Endothelial cell (in vitro differentiated cells): ENCODE results near the gene OSBPL3. TPM values are rescaled to one million over a fixed set of nuclear protein-coding genes. Genes with fewer than 3 reads are reported as not detected.

Source experiments
- DNase-seq: peaks from one replicate; pipeline ENCODE4 v3.0.0; 2021; ENCODE audit warnings: low spot score
- H3K27ac Mint-ChIP-seq: one replicate; pipeline ENCODE4 v1.8.0; 2021; ENCODE audit warnings: mixed read lengths, inconsistent platforms; ENCODE audit not compliant: unreplicated experiment
- H3K27me3 Mint-ChIP-seq: one replicate; pipeline ENCODE4 v1.8.0; 2021; ENCODE audit warnings: mild to moderate bottlenecking, moderate library complexity, mixed read lengths, inconsistent platforms; ENCODE audit not compliant: unreplicated experiment
- H3K36me3 Mint-ChIP-seq: one replicate; pipeline ENCODE4 v1.8.0; 2021; ENCODE audit warnings: mild to moderate bottlenecking, low read depth, mixed read lengths, inconsistent platforms; ENCODE audit not compliant: unreplicated experiment
- H3K4me1 Mint-ChIP-seq: one replicate; pipeline ENCODE4 v1.8.0; 2021; ENCODE audit warnings: mild to moderate bottlenecking, mixed read lengths, inconsistent platforms; ENCODE audit not compliant: unreplicated experiment
- H3K4me3 Mint-ChIP-seq: one replicate; pipeline ENCODE4 v1.8.0; 2021; ENCODE audit warnings: mild to moderate bottlenecking, mixed read lengths, inconsistent platforms; ENCODE audit not compliant: unreplicated experiment
- H3K9me3 Mint-ChIP-seq: one replicate; pipeline ENCODE4 v1.8.0; 2021; ENCODE audit warnings: mixed read lengths, inconsistent platforms; ENCODE audit not compliant: unreplicated experiment
- CTCF ChIP-seq: fragments of 200-600 bp; sonication (generic); IDR thresholded peaks from one replicate; pipeline ENCODE4 v1.5.0; 2021; ENCODE audit warnings: antibody characterized with exemption; ENCODE audit not compliant: unreplicated experiment
- total RNA-seq: library from RNA; stranded (reverse); fragmentation: NEBNext Ultra II Directional; extraction: Animal tissue kit (Norgen Biotek cat#: 25700); gene quantifications from one replicate; pipeline ENCODE4 v1.2.1, GENCODE V29; 2021; ENCODE audit not compliant: unreplicated experiment

Gene OSBPL3
- total RNA-seq, 1 donor from 2014 or later: 3.1 TPM

GRCh38 chr7:24903559-24903958, 76.4 kb downstream of the OSBPL3 start:
- no peak overlapping the region for H3K4me3 Mint-ChIP-seq
- TF ChIP-seq CTCF: no peak

GRCh38 chr7:24902931-24903330, 77.0 kb downstream of the OSBPL3 start:
- no peaks in the 10 kb centered on the region for H3K27me3 Mint-ChIP-seq

More at GRCh38 chr7:24903559-24903958, 76.4 kb downstream of the OSBPL3 start:
- no peak overlapping the region for H3K27ac Mint-ChIP-seq
- H3K36me3 Mint-ChIP-seq: no peaks in the 10 kb centered on the region
- no peak for DNase-seq
- H3K27me3 Mint-ChIP-seq: no peaks in the 10 kb centered on the region
- H3K4me1 Mint-ChIP-seq: no peaks in the 10 kb centered on the region
- H3K9me3 Mint-ChIP-seq: no peaks in the 10 kb centered on the region

DNA sequence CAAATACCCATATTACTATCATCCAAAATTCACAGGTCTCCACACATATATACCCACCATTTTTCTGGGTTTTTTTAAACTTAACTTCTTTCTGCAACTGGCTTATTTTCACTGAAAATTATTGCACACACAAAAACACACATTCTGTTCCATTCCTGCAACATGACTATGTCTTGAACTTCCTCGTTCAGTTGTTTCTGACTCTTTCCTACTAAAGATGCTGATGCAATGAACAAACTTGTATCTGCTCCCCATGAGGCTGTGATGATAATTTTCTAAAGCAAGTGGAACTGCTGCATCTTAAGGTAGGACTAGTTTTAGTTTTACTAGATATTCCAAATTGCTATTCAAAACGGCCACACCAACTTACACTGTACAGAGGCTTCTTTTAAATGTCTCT, 77.7 kb downstream of the OSBPL3 start:
- H3K36me3 Mint-ChIP-seq: no peaks in the 10 kb centered on the region
- H3K9me3 Mint-ChIP-seq: no peaks in the 10 kb centered on the region
- H3K4me3 Mint-ChIP-seq: no peak overlapping the region
- H3K27ac Mint-ChIP-seq: no peak overlapping the region
- no peak for TF ChIP-seq CTCF
- no peak for DNase-seq
- H3K27me3 Mint-ChIP-seq: no peaks in the 10 kb centered on the region
- H3K4me1 Mint-ChIP-seq: no peaks in the 10 kb centered on the region

More at GRCh38 chr7:24902931-24903330, 77.0 kb downstream of the OSBPL3 start:
- H3K4me1 Mint-ChIP-seq: no peaks in the 10 kb centered on the region
- TF ChIP-seq CTCF: no peak
- H3K27ac Mint-ChIP-seq: no peak overlapping the region
- H3K9me3 Mint-ChIP-seq: no peaks in the 10 kb centered on the region
- no peaks in the 10 kb centered on the region for H3K36me3 Mint-ChIP-seq
- no peak for DNase-seq
- H3K4me3 Mint-ChIP-seq: no peak overlapping the region

DNA sequence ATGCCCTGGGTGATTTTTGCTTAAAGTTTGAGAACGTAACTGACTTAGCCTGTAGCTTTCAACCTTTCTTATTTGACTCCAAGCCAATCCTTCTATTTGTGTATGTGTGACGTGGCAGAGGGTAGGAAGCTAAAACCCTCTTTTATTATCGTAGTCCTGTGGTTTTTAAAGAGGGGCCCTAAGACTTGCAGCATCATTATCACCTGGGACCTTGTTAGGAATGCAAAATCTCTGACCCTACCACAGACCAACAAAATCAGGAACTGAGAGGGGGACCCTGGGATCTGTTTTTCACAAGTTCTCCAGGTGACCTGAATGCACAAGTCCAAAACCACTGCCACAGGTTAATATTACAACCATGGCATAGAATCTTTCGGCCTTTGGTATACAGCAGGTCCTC, 80.1 kb downstream of the OSBPL3 start:
- TF ChIP-seq CTCF: no peak
- Mint-ChIP-seq H3K27ac (no peak overlapping the region), H3K36me3 (no peaks in the 10 kb centered on the region), H3K4me1 (no peaks in the 10 kb centered on the region), H3K27me3 (no peaks in the 10 kb centered on the region), H3K9me3 (no peaks in the 10 kb centered on the region), H3K4me3 (no peak overlapping the region)
- no peak for DNase-seq

- Mint-ChIP-seq H3K4me1 (peaks cover 5% of the 10 kb centered on the region), H3K27me3 (no peaks in the 10 kb centered on the region), H3K36me3 (no peaks in the 10 kb centered on the region), H3K4me3 (no peak overlapping the region), H3K27ac (no peak overlapping the region), H3K9me3 (no peaks in the 10 kb centered on the region)
- no peak for TF ChIP-seq CTCF
- no peak for DNase-seq
These were observed 80.8 kb downstream of the OSBPL3 start for GRCh38 chr7:24899161-24899560.
